ENCODE data around the gene PAM.
"Not testable (repeated sequence)": the region's sequence is repeated elsewhere in the genome, so short reads cannot be mapped to it uniquely, and the experiment has no call there.

PAM gene

GRCh38 chr5:103060424-103060954 is 305.4 kb downstream of the PAM start:
- DNase-seq (ENCODE audit: low read depth in 2 of 2), result no peak

- DNase-seq (ENCODE audit: low read depth in 2 of 2), result no peak
Observed at GRCh38 chr5:103066326-103066725, 311.2 kb downstream of the PAM start.

GRCh38 chr5:103073500-103073899 is 318.4 kb downstream of the PAM start:
- not testable (repeated sequence) for DNase-seq (ENCODE audit: low read depth in 2 of 2)

- no peak for DNase-seq (ENCODE audit: low read depth in 2 of 2)
Observed at GRCh38 chr5:103075442-103075841, 320.3 kb downstream of the PAM start.
